ENCODE measurements around the gene CHST6. TPM values are rescaled to one million over a fixed set of nuclear protein-coding genes. Genes with fewer than 3 reads are reported as not detected.

The CHST6 gene
- total and polyA plus RNA-seq, 9 of the 15 experiments (the other 6 are each of a cell fraction or from before 2014, with no cell fraction given), result 0.01 to 0.05 (median 0.02) TPM; not detected in 6

GRCh38 chr16:75464122-75464918, 30.9 kb downstream of the CHST6 start, which contains the start of gene TMEM170A (continued):
- TF ChIP-seq, protein P1, sequence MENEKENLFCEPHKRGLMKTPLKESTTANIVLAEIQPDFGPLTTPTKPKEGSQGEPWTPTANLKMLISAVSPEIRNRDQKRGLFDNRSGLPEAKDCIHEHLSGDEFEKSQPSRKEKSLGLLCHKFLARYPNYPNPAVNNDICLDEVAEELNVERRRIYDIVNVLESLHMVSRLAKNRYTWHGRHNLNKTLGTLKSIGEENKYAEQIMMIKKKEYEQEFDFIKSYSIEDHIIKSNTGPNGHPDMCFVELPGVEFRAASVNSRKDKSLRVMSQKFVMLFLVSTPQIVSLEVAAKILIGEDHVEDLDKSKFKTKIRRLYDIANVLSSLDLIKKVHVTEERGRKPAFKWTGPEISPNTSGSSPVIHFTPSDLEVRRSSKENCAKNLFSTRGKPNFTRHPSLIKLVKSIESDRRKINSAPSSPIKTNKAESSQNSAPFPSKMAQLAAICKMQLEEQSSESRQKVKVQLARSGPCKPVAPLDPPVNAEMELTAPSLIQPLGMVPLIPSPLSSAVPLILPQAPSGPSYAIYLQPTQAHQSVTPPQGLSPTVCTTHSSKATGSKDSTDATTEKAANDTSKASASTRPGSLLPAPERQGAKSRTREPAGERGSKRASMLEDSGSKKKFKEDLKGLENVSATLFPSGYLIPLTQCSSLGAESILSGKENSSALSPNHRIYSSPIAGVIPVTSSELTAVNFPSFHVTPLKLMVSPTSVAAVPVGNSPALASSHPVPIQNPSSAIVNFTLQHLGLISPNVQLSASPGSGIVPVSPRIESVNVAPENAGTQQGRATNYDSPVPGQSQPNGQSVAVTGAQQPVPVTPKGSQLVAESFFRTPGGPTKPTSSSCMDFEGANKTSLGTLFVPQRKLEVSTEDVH (IDR thresholded peaks at IDR 0.05; ENCODE audit: low read depth, partially characterized antibody), result peak; percentile 84
- TF ChIP-seq, protein P2, sequence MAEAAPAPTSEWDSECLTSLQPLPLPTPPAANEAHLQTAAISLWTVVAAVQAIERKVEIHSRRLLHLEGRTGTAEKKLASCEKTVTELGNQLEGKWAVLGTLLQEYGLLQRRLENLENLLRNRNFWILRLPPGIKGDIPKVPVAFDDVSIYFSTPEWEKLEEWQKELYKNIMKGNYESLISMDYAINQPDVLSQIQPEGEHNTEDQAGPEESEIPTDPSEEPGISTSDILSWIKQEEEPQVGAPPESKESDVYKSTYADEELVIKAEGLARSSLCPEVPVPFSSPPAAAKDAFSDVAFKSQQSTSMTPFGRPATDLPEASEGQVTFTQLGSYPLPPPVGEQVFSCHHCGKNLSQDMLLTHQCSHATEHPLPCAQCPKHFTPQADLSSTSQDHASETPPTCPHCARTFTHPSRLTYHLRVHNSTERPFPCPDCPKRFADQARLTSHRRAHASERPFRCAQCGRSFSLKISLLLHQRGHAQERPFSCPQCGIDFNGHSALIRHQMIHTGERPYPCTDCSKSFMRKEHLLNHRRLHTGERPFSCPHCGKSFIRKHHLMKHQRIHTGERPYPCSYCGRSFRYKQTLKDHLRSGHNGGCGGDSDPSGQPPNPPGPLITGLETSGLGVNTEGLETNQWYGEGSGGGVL (CRISPR knock-in tag; IDR thresholded peaks at IDR 0.05), result no peak
- TF ChIP-seq SIRT6 (IDR thresholded peaks at IDR 0.05; ENCODE audit: low read depth, low read length) (no peak), SRSF3 (IDR thresholded peaks at IDR 0.05; ENCODE audit: insufficient read depth, low read length) (no peak), ZNF75A (CRISPR knock-in tag; IDR thresholded peaks at IDR 0.05) (no peak), MYNN (IDR thresholded peaks at IDR 0.05) (no peak), MYNN (CRISPR knock-in tag; IDR thresholded peaks at IDR 0.05) (no peak), ZNF696 (CRISPR knock-in tag; conservative IDR thresholded peaks at IDR 0.05) (no peak), ZNF57 (CRISPR knock-in tag; IDR thresholded peaks at IDR 0.05) (no peak), ZNF511 (CRISPR knock-in tag; IDR thresholded peaks at IDR 0.05) (no peak), ZNF592 (IDR thresholded peaks at IDR 0.05) (peak; percentile 87), PRDM10 (IDR thresholded peaks at IDR 0.05; ENCODE audit: partially characterized antibody) (peak; percentile 95)

All from K562 (cell line).